ENCODE data around the gene PROP1.
"Not testable (repeated sequence)": the region's sequence is repeated elsewhere in the genome, so short reads cannot be mapped to it uniquely, and the experiment has no call there.

DNA sequence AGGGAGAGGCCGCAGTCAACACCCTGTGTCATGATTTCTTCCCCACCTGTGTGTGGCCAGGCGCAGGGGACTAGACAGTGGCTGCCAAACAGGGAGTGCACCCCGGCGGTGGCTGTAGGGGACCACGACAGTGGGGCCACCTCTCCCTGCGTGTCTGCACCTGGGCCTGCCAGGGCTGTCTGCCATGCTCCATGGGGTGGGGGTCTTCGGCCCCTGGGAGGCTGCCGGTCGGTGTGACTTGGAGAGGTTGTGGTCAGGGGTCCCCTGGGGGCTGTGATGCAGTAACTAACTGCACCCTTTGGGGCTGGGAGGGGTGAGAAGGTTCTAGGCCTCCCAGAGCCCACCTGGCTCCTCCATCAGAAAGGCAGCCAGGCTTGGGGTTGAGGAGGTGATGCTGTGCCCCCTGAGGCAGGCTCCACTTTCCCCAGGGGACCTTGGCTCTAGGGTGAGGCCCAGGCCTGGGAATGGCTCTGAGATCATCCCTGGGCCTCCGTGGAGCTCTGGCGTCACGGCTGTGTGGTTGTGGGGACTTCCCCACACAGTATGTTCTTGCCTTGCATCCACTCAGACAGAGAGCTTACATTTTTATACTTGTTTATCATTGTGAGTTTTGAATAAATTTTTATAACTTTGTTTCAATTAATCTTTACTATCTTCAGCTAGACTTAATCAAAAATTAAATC, 50.3 kb downstream of the PROP1 start:
- not testable (repeated sequence) for TF ChIP-seq CTCF (IDR thresholded peaks at IDR 0.05; ENCODE audit: poor library complexity); EZH2 (IDR thresholded peaks at IDR 0.05; ENCODE audit: borderline replicate concordance)

All from hepatocyte (in vitro differentiated cells).